Keratinocyte (primary cell): Measurements from ENCODE around the gene RAP1GAP2. TPM values are rescaled to one million over a fixed set of nuclear protein-coding genes. Genes with fewer than 3 reads are reported as not detected.

ENCODE experiments used
- DNase-seq: peaks from one replicate; pipeline ENCODE4 v3.0.0-alpha.2; 2011; ENCODE audit warnings: low read depth, missing footprints, low spot score
- FAIRE-seq: peaks from 2 replicates; lab custom pipeline; 2011; peaks lifted over from hg19 to GRCh38; lab: Jason Lieb, UNC
- H2AFZ ChIP-seq: 2 replicates; pipeline ENCODE4 v1.6.0; 2012; ENCODE audit warnings: low read length, control low read depth, inconsistent platforms; ENCODE audit not compliant: control insufficient read depth
- H3K27ac ChIP-seq: 2 replicates; pipeline ENCODE4 v1.5.1; 2011; ENCODE audit warnings: low read length; ENCODE audit not compliant: control insufficient read depth, insufficient read depth
- H3K27me3 ChIP-seq: 3 replicates; pipeline ENCODE4 v1.6.0; 2011; ENCODE audit warnings: low read length; ENCODE audit not compliant: control insufficient read depth, insufficient read depth; ENCODE audit errors: extremely low read depth
- H3K36me3 ChIP-seq, 2 experiments: 2 replicates in 1 of 2; 3 replicates in 1 of 2; pipeline ENCODE4 v1.5.1; 2011; ENCODE audit warnings: low read length in 2 of 2, mild to moderate bottlenecking in 1 of 2; ENCODE audit not compliant: control insufficient read depth in 2 of 2, insufficient read depth in 2 of 2; ENCODE audit errors: extremely low read depth in 1 of 2
- H3K4me1 ChIP-seq: 3 replicates; pipeline ENCODE4 v1.5.1; 2011; ENCODE audit warnings: low read length; ENCODE audit not compliant: control insufficient read depth, insufficient read depth; ENCODE audit errors: extremely low read depth
- H3K4me2 ChIP-seq: 3 replicates; pipeline ENCODE4 v1.6.0; 2011; ENCODE audit warnings: low read depth, low read length; ENCODE audit not compliant: control insufficient read depth, insufficient read depth; ENCODE audit errors: extremely low read depth
- H3K4me3 ChIP-seq, 3 experiments: fragments of 200-600 bp in 1 of 3; sonication (generic) in 1 of 3; 2 replicates in 2 of 3; 3 replicates in 1 of 3; pipeline ENCODE4 v1.5.1; 2011 to 2016; ENCODE audit warnings: low read length in 3 of 3, mild to moderate bottlenecking in 3 of 3, control low read depth in 2 of 3, inconsistent platforms in 1 of 3, low read depth in 1 of 3, mixed read lengths in 1 of 3, mixed run types in 1 of 3, moderate library complexity in 1 of 3; ENCODE audit not compliant: control insufficient read depth in 2 of 3, insufficient read depth in 2 of 3; ENCODE audit errors: extremely low read depth in 1 of 3
- H3K79me2 ChIP-seq: 2 replicates; pipeline ENCODE4 v1.6.0; 2012; ENCODE audit warnings: low read length; ENCODE audit not compliant: control insufficient read depth, insufficient read depth
- H3K9ac ChIP-seq: 3 replicates; pipeline ENCODE4 v1.6.0; 2011; ENCODE audit warnings: low read length; ENCODE audit not compliant: control insufficient read depth, insufficient read depth; ENCODE audit errors: extremely low read depth
- H3K9me1 ChIP-seq: 3 replicates; pipeline ENCODE4 v1.6.0; 2011; ENCODE audit warnings: low read length; ENCODE audit not compliant: control insufficient read depth, insufficient read depth; ENCODE audit errors: extremely low read depth
- H3K9me3 ChIP-seq: 2 replicates; pipeline ENCODE4 v1.5.1; 2012; ENCODE audit warnings: low read depth, low read length; ENCODE audit not compliant: control insufficient read depth
- H4K20me1 ChIP-seq: 3 replicates; pipeline ENCODE4 v1.6.0; 2011; ENCODE audit warnings: low read length; ENCODE audit not compliant: control insufficient read depth, insufficient read depth; ENCODE audit errors: extremely low read depth
- EZH2 ChIP-seq: IDR thresholded peaks from one replicate; pipeline ENCODE4 v1.6.1; 2012; ENCODE audit warnings: inconsistent platforms, mild to moderate bottlenecking, low read length, moderate library complexity
- dilution Hi-C: fragments of 300-500 bp; cut with MboI; formaldehyde crosslinking; loops from one replicate; pipeline ENCODE4 v1.7.0; 2020; ENCODE audit warnings: low sequenced_read_pairs; ENCODE audit not compliant: extremely low pct_ligation_motif_present
- polyA plus RNA-seq, 5 experiments: library from polyadenylated mRNA; depleted of rRNA in 3 of 5; stranded (reverse) in 3 of 5; stranded (forward) in 1 of 5; unstranded in 1 of 5; fragments of >200 nt; gene quantifications; 1 replicate in 1 of 5; 2 replicates in 3 of 5; 3 replicates in 1 of 5; pipeline versions ENCODE4 v1.2.1 to v1.2.3, GENCODE V29; 2011 to 2012; ENCODE audit warnings: missing spikeins in 2 of 5, low read depth in 1 of 5, low replicate concordance in 1 of 5
- TF ChIP-seq, protein P1 (sequence below), 3 experiments: IDR thresholded peaks in 1 of 3; conservative IDR thresholded peaks in 1 of 3; optimal IDR thresholded peaks in 1 of 3; 2 replicates in 2 of 3; 3 replicates in 1 of 3; pipeline versions ENCODE3 to v1.5.1; 2011; ENCODE audit warnings: low read length in 3 of 3, mild to moderate bottlenecking in 3 of 3, moderate library complexity in 2 of 3, control low read depth in 1 of 3, inconsistent platforms in 1 of 3; ENCODE audit not compliant: insufficient read depth in 2 of 3; ENCODE audit errors: extremely low read depth in 1 of 3

Gene RAP1GAP2
- polyA plus RNA-seq, 1 donor (not counting 4 experiments of a cell fraction or from before 2014, with no cell fraction given) = 13.6 TPM

DNA sequence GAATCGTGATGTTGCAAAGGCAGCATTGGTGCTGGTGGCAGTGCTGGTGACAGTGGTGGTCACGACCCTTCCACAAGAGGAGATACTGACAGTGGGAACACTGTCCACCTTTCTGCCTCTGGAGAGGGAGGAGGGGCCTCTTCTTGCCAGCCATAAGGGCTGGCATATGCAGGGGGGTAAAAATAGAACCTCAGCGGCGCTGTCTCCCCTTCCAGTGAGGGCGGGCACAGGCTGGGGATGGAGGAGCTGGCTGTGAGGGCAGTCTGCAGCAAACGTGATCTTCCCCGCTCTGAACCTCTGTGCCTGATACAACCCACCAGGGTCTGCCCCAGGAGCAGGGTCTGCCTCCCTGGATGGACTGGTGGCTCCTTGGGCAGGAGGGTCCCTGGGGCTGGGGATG is 3.4 kb downstream of the RAP1GAP2 start:
- Histone ChIP-seq H3K9me3 (no peaks in the 10 kb centered on the region), H4K20me1 (no peaks in the 10 kb centered on the region), H2AFZ (no peak overlapping the region), H3K27ac (no peak overlapping the region), H3K4me2 (no peak overlapping the region), H3K4me3 (no peak overlapping the region), H3K4me1 (no peaks in the 10 kb centered on the region), H3K79me2 (no peaks in the 10 kb centered on the region), H3K9me1 (no peaks in the 10 kb centered on the region), H3K27me3 (peaks cover 42% of the 10 kb centered on the region), H3K9ac (no peak overlapping the region), H3K36me3 (no peaks in the 10 kb centered on the region)
- DNase-seq = no peak
- no peak for FAIRE-seq
- dilution Hi-C loops = no loop called here
- no peak for TF ChIP-seq EZH2
- TF ChIP-seq, protein P1, sequence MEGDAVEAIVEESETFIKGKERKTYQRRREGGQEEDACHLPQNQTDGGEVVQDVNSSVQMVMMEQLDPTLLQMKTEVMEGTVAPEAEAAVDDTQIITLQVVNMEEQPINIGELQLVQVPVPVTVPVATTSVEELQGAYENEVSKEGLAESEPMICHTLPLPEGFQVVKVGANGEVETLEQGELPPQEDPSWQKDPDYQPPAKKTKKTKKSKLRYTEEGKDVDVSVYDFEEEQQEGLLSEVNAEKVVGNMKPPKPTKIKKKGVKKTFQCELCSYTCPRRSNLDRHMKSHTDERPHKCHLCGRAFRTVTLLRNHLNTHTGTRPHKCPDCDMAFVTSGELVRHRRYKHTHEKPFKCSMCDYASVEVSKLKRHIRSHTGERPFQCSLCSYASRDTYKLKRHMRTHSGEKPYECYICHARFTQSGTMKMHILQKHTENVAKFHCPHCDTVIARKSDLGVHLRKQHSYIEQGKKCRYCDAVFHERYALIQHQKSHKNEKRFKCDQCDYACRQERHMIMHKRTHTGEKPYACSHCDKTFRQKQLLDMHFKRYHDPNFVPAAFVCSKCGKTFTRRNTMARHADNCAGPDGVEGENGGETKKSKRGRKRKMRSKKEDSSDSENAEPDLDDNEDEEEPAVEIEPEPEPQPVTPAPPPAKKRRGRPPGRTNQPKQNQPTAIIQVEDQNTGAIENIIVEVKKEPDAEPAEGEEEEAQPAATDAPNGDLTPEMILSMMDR (optimal IDR thresholded peaks at IDR 0.05 in 1 of 3, IDR thresholded peaks at IDR 0.05 in 1 of 3, conservative IDR thresholded peaks at IDR 0.05 in 1 of 3; ENCODE audit: extremely low read depth in 1 of 3, insufficient read depth in 2 of 3, low read length in 3 of 3) = no peak

DNA sequence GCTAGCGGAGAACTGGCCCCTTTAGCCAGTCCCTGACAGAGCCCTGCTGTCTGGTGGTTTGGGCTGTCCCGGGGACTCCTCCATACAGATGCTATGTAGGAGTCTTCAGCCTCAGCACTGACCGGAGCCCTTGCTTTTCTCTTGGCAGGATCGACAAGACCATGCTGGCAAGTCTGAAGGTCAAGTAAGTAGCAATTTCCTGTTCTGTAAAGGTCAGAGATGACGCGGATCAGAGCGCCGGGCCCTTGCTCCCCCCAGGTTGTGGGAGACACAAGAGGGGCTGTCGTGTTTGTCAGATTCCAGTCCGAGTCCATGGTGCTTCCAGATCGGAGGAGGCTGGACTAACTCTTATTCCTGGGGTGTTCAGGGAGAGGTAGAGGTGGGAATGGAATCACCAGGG is 4.1 kb downstream of the RAP1GAP2 start:
- Histone ChIP-seq H3K4me3 (no peak overlapping the region), H3K9ac (no peak overlapping the region), H3K79me2 (no peaks in the 10 kb centered on the region), H3K4me1 (no peaks in the 10 kb centered on the region), H3K9me1 (no peaks in the 10 kb centered on the region), H3K9me3 (no peaks in the 10 kb centered on the region), H3K36me3 (no peaks in the 10 kb centered on the region), H3K4me2 (no peak overlapping the region), H4K20me1 (no peaks in the 10 kb centered on the region), H2AFZ (no peak overlapping the region), H3K27me3 (peaks cover 43% of the 10 kb centered on the region), H3K27ac (no peak overlapping the region)
- dilution Hi-C loops = no loop called here
- no peak for FAIRE-seq
- TF ChIP-seq, protein P1 (optimal IDR thresholded peaks at IDR 0.05 in 1 of 3, IDR thresholded peaks at IDR 0.05 in 1 of 3, conservative IDR thresholded peaks at IDR 0.05 in 1 of 3; ENCODE audit: extremely low read depth in 1 of 3, insufficient read depth in 2 of 3, low read length in 3 of 3) = no peak
- TF ChIP-seq EZH2 = no peak
- no peak for DNase-seq
